Measurements from ENCODE around the gene AURKB.

GRCh38 chr17:8185582-8186445, 24.6 kb downstream of the AURKB start:
- TF ChIP-seq CTCF (IDR thresholded peaks at IDR 0.05), result no peak
- no peak for TF ChIP-seq POLR2A (IDR thresholded peaks at IDR 0.05)
